Measurements from ENCODE around the gene PRKAG2.

Gene PRKAG2

GRCh38 chr7:151662251-151662826 lies 214.6 kb downstream of the PRKAG2 start:
- DNase-seq = no peak

GRCh38 chr7:151661587-151661986 lies 215.3 kb downstream of the PRKAG2 start:
- no peak for DNase-seq

GRCh38 chr7:151660141-151660540 lies 216.8 kb downstream of the PRKAG2 start:
- DNase-seq = no peak

GRCh38 chr7:151659219-151659618 lies 217.7 kb downstream of the PRKAG2 start:
- no peak for DNase-seq

- no peak for DNase-seq
Measured at GRCh38 chr7:151658778-151659177, 218.1 kb downstream of the PRKAG2 start.

- DNase-seq = no peak
Measured at GRCh38 chr7:151657173-151657572, 219.7 kb downstream of the PRKAG2 start.

GRCh38 chr7:151655555-151655954 lies 221.4 kb downstream of the PRKAG2 start:
- no peak for DNase-seq

- no peak for DNase-seq
Measured at GRCh38 chr7:151652111-151652510, 224.8 kb downstream of the PRKAG2 start.

GRCh38 chr7:151650161-151650560 lies 226.8 kb downstream of the PRKAG2 start:
- no peak for DNase-seq

GRCh38 chr7:151648429-151648828 lies 228.5 kb downstream of the PRKAG2 start:
- no peak for DNase-seq

GRCh38 chr7:151647874-151648273 lies 229.0 kb downstream of the PRKAG2 start:
- no peak for DNase-seq

- DNase-seq = no peak
Measured at GRCh38 chr7:151647006-151647405, 229.9 kb downstream of the PRKAG2 start.

- no peak for DNase-seq
Measured at GRCh38 chr7:151645311-151645710, 231.6 kb downstream of the PRKAG2 start.

- no peak for DNase-seq
Measured at GRCh38 chr7:151644554-151644953, 232.4 kb downstream of the PRKAG2 start.

- DNase-seq = no peak
Measured at GRCh38 chr7:151642746-151643145, 234.2 kb downstream of the PRKAG2 start.

- no peak for DNase-seq
Measured at GRCh38 chr7:151641587-151641986, 235.3 kb downstream of the PRKAG2 start.

GRCh38 chr7:151637781-151638261 lies 239.1 kb downstream of the PRKAG2 start:
- no peak for DNase-seq

- DNase-seq = no peak
Measured at GRCh38 chr7:151634643-151635042, 242.3 kb downstream of the PRKAG2 start.

GRCh38 chr7:151633516-151633812 lies 243.5 kb downstream of the PRKAG2 start:
- DNase-seq = no peak

GRCh38 chr7:151632750-151633515 lies 244.0 kb downstream of the PRKAG2 start:
- peak; percentile 85 for DNase-seq

- no peak for DNase-seq
Measured at GRCh38 chr7:151631953-151632749, 244.8 kb downstream of the PRKAG2 start.

- DNase-seq = no peak
Measured at GRCh38 chr7:151631570-151631952, 245.4 kb downstream of the PRKAG2 start.

- no peak for DNase-seq
Measured at GRCh38 chr7:151630851-151631569, 245.9 kb downstream of the PRKAG2 start.

Data from SIG-M5 (cell line).